OCI-LY1 (cell line): ENCODE data around the gene CTXND1.

Experiments used
- H2AFZ ChIP-seq: fragments of 200-600 bp; sonication (generic), shearing (Covaris generic); 2 replicates; pipeline ENCODE4 v1.6.0; 2014; ENCODE audit warnings: antibody characterized with exemption, mild to moderate bottlenecking, low read length
- H3F3A ChIP-seq: fragments of 200-600 bp; sonication (generic), shearing (Covaris generic); 2 replicates; pipeline ENCODE4 v1.6.0; 2014; ENCODE audit warnings: mild to moderate bottlenecking, antibody characterized with exemption, low read length, moderate library complexity; ENCODE audit not compliant: insufficient read depth
- H3K27ac ChIP-seq: fragments of 200-600 bp; sonication (generic); 2 replicates; pipeline ENCODE4 v1.5.1; 2014; ENCODE audit warnings: low read length, mixed run types, mild to moderate bottlenecking, low read depth; ENCODE audit not compliant: poor library complexity, severe bottlenecking
- H3K27me3 ChIP-seq: fragments of 200-600 bp; sonication (generic); 2 replicates; pipeline ENCODE4 v1.6.0; 2014; ENCODE audit warnings: antibody characterized with exemption, mild to moderate bottlenecking, low read length, moderate library complexity; ENCODE audit not compliant: insufficient read depth
- H3K36me3 ChIP-seq: fragments of 200-600 bp; sonication (generic); 2 replicates; pipeline ENCODE4 v1.6.1; 2014; ENCODE audit warnings: mild to moderate bottlenecking, antibody characterized with exemption, low read length, moderate library complexity, mixed read lengths; ENCODE audit not compliant: insufficient read depth
- H3K4me1 ChIP-seq: fragments of 200-600 bp; sonication (generic); 2 replicates; pipeline ENCODE4 v1.5.1; 2014; ENCODE audit warnings: mild to moderate bottlenecking, low read length, moderate library complexity; ENCODE audit not compliant: insufficient read depth, severe bottlenecking
- H3K4me2 ChIP-seq: fragments of 200-600 bp; sonication (generic), shearing (Covaris generic); 2 replicates; pipeline ENCODE4 v1.6.1; 2014; ENCODE audit warnings: low read length
- H3K4me3 ChIP-seq: fragments of 200-600 bp; sonication (generic); 2 replicates; pipeline ENCODE4 v1.5.1; 2014; ENCODE audit warnings: low read length, low read depth, mild to moderate bottlenecking, mixed read lengths; ENCODE audit not compliant: poor library complexity, severe bottlenecking
- H3K79me2 ChIP-seq: fragments of 200-600 bp; shearing (Covaris generic); 2 replicates; pipeline ENCODE4 v1.6.1; 2016; ENCODE audit warnings: mixed run types, low read length, mixed read lengths; ENCODE audit not compliant: insufficient read depth
- H3K9ac ChIP-seq: fragments of 200-600 bp; sonication (generic), shearing (Covaris generic); 2 replicates; pipeline ENCODE4 v1.6.1; 2014; ENCODE audit warnings: mild to moderate bottlenecking, low read length, mixed read lengths
- H3K9me2 ChIP-seq: fragments of 200-600 bp; sonication (generic), shearing (Covaris generic); 2 replicates; pipeline ENCODE4 v1.6.1; 2014; ENCODE audit warnings: low read depth, mild to moderate bottlenecking, low read length, mixed read lengths
- H3K9me3 ChIP-seq: fragments of 200-600 bp; shearing (Covaris generic); 2 replicates; pipeline ENCODE4 v1.6.1; 2014; ENCODE audit warnings: low read length, mixed read lengths
- H4K20me1 ChIP-seq: fragments of 200-600 bp; sonication (generic), shearing (Covaris generic); 2 replicates; pipeline ENCODE4 v1.6.0; 2016; ENCODE audit warnings: mild to moderate bottlenecking, low read length; ENCODE audit not compliant: insufficient read depth
- CTCF ChIP-seq: fragments of 200-600 bp; sonication (generic), shearing (Covaris generic); IDR thresholded peaks from 2 replicates; pipeline ENCODE4 v1.5.1; 2017; ENCODE audit warnings: mild to moderate bottlenecking, antibody characterized with exemption, low read length, moderate library complexity, mixed read lengths
- EZH2 ChIP-seq: fragments of 200-600 bp; sonication (generic), shearing (Covaris generic); IDR thresholded peaks from 2 replicates; pipeline ENCODE4 v1.8.0; 2017; ENCODE audit warnings: borderline replicate concordance, mixed run types, mild to moderate bottlenecking, antibody characterized with exemption, low read length, moderate library complexity, mixed read lengths

The CTXND1 gene

GRCh38 chr15:80274996-80275395 is 23.0 kb upstream of the CTXND1 start:
- no peak overlapping the region for H3K27ac ChIP-seq

GRCh38 chr15:80274554-80274953 is 22.5 kb upstream of the CTXND1 start:
- Histone ChIP-seq H3F3A (no peaks in the 10 kb centered on the region), H3K36me3 (no peaks in the 10 kb centered on the region), H3K4me2 (no peak overlapping the region), H3K4me3 (no peak overlapping the region), H3K4me1 (no peaks in the 10 kb centered on the region), H3K9ac (no peak overlapping the region), H4K20me1 (no peaks in the 10 kb centered on the region), H3K9me2 (no peaks in the 10 kb centered on the region), H3K9me3 (no peaks in the 10 kb centered on the region), H3K27ac (no peak overlapping the region), H3K27me3 (no peaks in the 10 kb centered on the region), H2AFZ (no peak overlapping the region), H3K79me2 (no peaks in the 10 kb centered on the region)
- TF ChIP-seq EZH2 (no peak), CTCF (no peak)

More at GRCh38 chr15:80274996-80275395, 23.0 kb upstream of the CTXND1 start:
- no peaks in the 10 kb centered on the region for H3K36me3 ChIP-seq
- H3K4me1 ChIP-seq, result no peaks in the 10 kb centered on the region
- H3K79me2 ChIP-seq, result no peaks in the 10 kb centered on the region
- no peak overlapping the region for H3K4me2 ChIP-seq
- no peaks in the 10 kb centered on the region for H4K20me1 ChIP-seq
- no peak overlapping the region for H3K4me3 ChIP-seq
- no peak overlapping the region for H2AFZ ChIP-seq
- H3K9me3 ChIP-seq, result no peaks in the 10 kb centered on the region
- no peaks in the 10 kb centered on the region for H3F3A ChIP-seq
- TF ChIP-seq CTCF, result no peak
- TF ChIP-seq EZH2, result no peak
- H3K9me2 ChIP-seq, result no peaks in the 10 kb centered on the region
- H3K27me3 ChIP-seq, result no peaks in the 10 kb centered on the region
- H3K9ac ChIP-seq, result no peak overlapping the region

GRCh38 chr15:80272987-80273386 is 21.0 kb upstream of the CTXND1 start:
- Histone ChIP-seq H3K9ac (no peak overlapping the region), H3K4me2 (no peak overlapping the region), H3K9me3 (no peaks in the 10 kb centered on the region), H3K79me2 (no peaks in the 10 kb centered on the region), H3K4me3 (no peak overlapping the region), H3K4me1 (no peaks in the 10 kb centered on the region), H3K36me3 (no peaks in the 10 kb centered on the region), H3K27ac (no peak overlapping the region), H4K20me1 (no peaks in the 10 kb centered on the region), H3K9me2 (no peaks in the 10 kb centered on the region), H3K27me3 (no peaks in the 10 kb centered on the region), H2AFZ (no peak overlapping the region), H3F3A (no peaks in the 10 kb centered on the region)
- TF ChIP-seq CTCF, result no peak
- no peak for TF ChIP-seq EZH2
